Thyroid gland (tissue), 4 donors: Measurements from ENCODE around the gene KLKB1.

Source experiments
- CTCF ChIP-seq, 6 experiments: fragments of 200-600 bp in 3 of 6; fragments of 450-650 bp in 3 of 6; sonication (generic) in 3 of 6; IDR thresholded peaks; one replicate each; pipeline ENCODE4 v1.5.1; 2016 to 2019; ENCODE audit warnings: antibody characterized with exemption in 6 of 6, mild to moderate bottlenecking in 2 of 6, inconsistent platforms in 1 of 6, moderate library complexity in 1 of 6
- POLR2A ChIP-seq, 2 donors: fragments of 450-650 bp; IDR thresholded peaks; one replicate each; pipeline ENCODE4 v1.6.1; 2017; ENCODE audit warnings: antibody characterized with exemption in 2 of 2, mild to moderate bottlenecking in 2 of 2, moderate library complexity in 1 of 2

GRCh38 chr4:186202490-186203140 lies 24.7 kb upstream of the KLKB1 start:
- TF ChIP-seq CTCF (IDR thresholded peaks at IDR 0.05) (no peak), POLR2A (IDR thresholded peaks at IDR 0.05) (no peak)
